Subcutaneous adipose tissue (tissue), 4 donors: ENCODE measurements around the gene WDR20. TPM values are rescaled to one million over a fixed set of nuclear protein-coding genes. Genes with fewer than 3 reads are reported as not detected.

ENCODE experiments used
- CTCF ChIP-seq: fragments of 450-650 bp; IDR thresholded peaks from one replicate; pipeline ENCODE4 v1.5.1; 2016; ENCODE audit warnings: low read depth, mild to moderate bottlenecking, control low read depth, antibody characterized with exemption, moderate library complexity
- total RNA-seq, 4 donors: library from RNA; depleted of rRNA; stranded (reverse); fragments of >200 nt; gene quantifications; one replicate each; pipeline ENCODE4 v1.1.0, GENCODE V29; 2016

WDR20 gene
- total RNA-seq, 4 donors from 2014 or later, result 21.2 to 29.3 (median 26.5) TPM

- no peak for TF ChIP-seq CTCF
Observed at GRCh38 chr14:102246071-102246470, 106.4 kb downstream of the WDR20 start.

- no peak for TF ChIP-seq CTCF
Observed at GRCh38 chr14:102248121-102248520, 108.4 kb downstream of the WDR20 start.

GRCh38 chr14:102249041-102249440, 109.3 kb downstream of the WDR20 start:
- no peak for TF ChIP-seq CTCF

GRCh38 chr14:102249981-102250380, 110.3 kb downstream of the WDR20 start:
- no peak for TF ChIP-seq CTCF

GRCh38 chr14:102250636-102251035, 110.9 kb downstream of the WDR20 start:
- TF ChIP-seq CTCF, result no peak

GRCh38 chr14:102251161-102251560, 111.5 kb downstream of the WDR20 start:
- TF ChIP-seq CTCF, result no peak

GRCh38 chr14:102252834-102253801, 113.4 kb downstream of the WDR20 start:
- TF ChIP-seq CTCF, result no peak
